GM23338 (cell line): ENCODE measurements around the gene TAF1A. TPM values are rescaled to one million over a fixed set of nuclear protein-coding genes. Genes with fewer than 3 reads are reported as not detected.

Experiments used
- ATAC-seq: fragments of 200-7000 bp; cut with Tn5 transposase; 3 replicates; pipeline ENCODE4 v1.9.1; 2020
- DNase-seq: peaks from one replicate; pipeline ENCODE4 v3.0.0-alpha.2; 2015; ENCODE audit warnings: low spot score
- H2AFZ ChIP-seq: fragments of 200-600 bp; sonication (generic); 2 replicates; pipeline ENCODE4 v1.8.0; 2016; ENCODE audit warnings: antibody characterized with exemption, mild to moderate bottlenecking, moderate library complexity
- H3F3A ChIP-seq: fragments of 200-600 bp; sonication (generic); replicated peaks from 2 replicates; pipeline ENCODE4 v1.8.0; 2017; ENCODE audit warnings: antibody characterized with exemption, mixed run types, low read depth
- H3K27ac ChIP-seq: fragments of 200-600 bp; sonication (generic); 2 replicates; pipeline ENCODE4 v1.6.1; 2016; ENCODE audit warnings: low read depth
- H3K27me3 ChIP-seq: fragments of 200-600 bp; sonication (generic); 2 replicates; pipeline ENCODE4 v1.8.0; 2016; ENCODE audit warnings: mild to moderate bottlenecking, mixed run types, moderate library complexity; ENCODE audit not compliant: insufficient read depth
- H3K36me3 ChIP-seq: fragments of 200-600 bp; sonication (generic); 2 replicates; pipeline ENCODE4 v1.8.0; 2016; ENCODE audit warnings: mild to moderate bottlenecking; ENCODE audit not compliant: insufficient read depth
- H3K4me1 ChIP-seq: fragments of 200-600 bp; sonication (generic); 2 replicates; pipeline ENCODE4 v1.8.0; 2016; ENCODE audit warnings: mild to moderate bottlenecking, moderate library complexity; ENCODE audit not compliant: insufficient read depth
- H3K4me2 ChIP-seq: fragments of 200-600 bp; sonication (generic); 2 replicates; pipeline ENCODE4 v1.7.1; 2017; ENCODE audit warnings: mixed run types
- H3K4me3 ChIP-seq: fragments of 200-600 bp; sonication (generic); 2 replicates; pipeline ENCODE4 v1.6.1; 2016; ENCODE audit warnings: mixed run types
- H3K79me2 ChIP-seq: fragments of 200-600 bp; sonication (generic); replicated peaks from 2 replicates; pipeline ENCODE4 v1.8.0; 2017; ENCODE audit warnings: mild to moderate bottlenecking; ENCODE audit not compliant: insufficient read depth
- H3K9me2 ChIP-seq: fragments of 200-600 bp; sonication (generic); 2 replicates; pipeline ENCODE4 v1.8.0; 2017; ENCODE audit not compliant: insufficient read depth
- H4K20me1 ChIP-seq: fragments of 200-600 bp; sonication (generic); replicated peaks from 2 replicates; pipeline ENCODE4 v1.8.0; 2017; ENCODE audit warnings: mild to moderate bottlenecking; ENCODE audit not compliant: insufficient read depth
- H3K27ac Mint-ChIP-seq: 2 replicates; pipeline ENCODE4 v1.8.0; 2020; ENCODE audit warnings: inconsistent platforms, mild to moderate bottlenecking, moderate library complexity, mixed read lengths
- H3K27me3 Mint-ChIP-seq: 3 replicates; pipeline ENCODE4 v1.8.0; 2022; ENCODE audit warnings: low read depth, mild to moderate bottlenecking, moderate library complexity, mixed read lengths, inconsistent platforms; ENCODE audit not compliant: insufficient read depth, poor library complexity
- H3K36me3 Mint-ChIP-seq: 3 replicates; pipeline ENCODE4 v1.8.0; 2021; ENCODE audit warnings: low read depth, mild to moderate bottlenecking, inconsistent platforms, moderate library complexity, mixed read lengths
- H3K4me1 Mint-ChIP-seq: 3 replicates; pipeline ENCODE4 v1.8.0; 2020; ENCODE audit warnings: mild to moderate bottlenecking, inconsistent platforms, mixed read lengths
- H3K4me3 Mint-ChIP-seq: 3 replicates; pipeline ENCODE4 v1.8.0; 2021; ENCODE audit warnings: moderate library complexity, mild to moderate bottlenecking, inconsistent platforms, mixed read lengths
- H3K9me3 Mint-ChIP-seq: 3 replicates; pipeline ENCODE4 v1.8.0; 2020; ENCODE audit warnings: moderate library complexity, mild to moderate bottlenecking, inconsistent platforms, mixed read lengths
- CREB1 ChIP-seq: fragments of 250-450 bp; sonication (Bioruptor Pico); IDR thresholded peaks from 2 replicates; pipeline ENCODE4 v1.5.0; 2020; ENCODE audit warnings: low read depth, mild to moderate bottlenecking, moderate library complexity
- EZH2 ChIP-seq: fragments of 200-600 bp; sonication (generic); IDR thresholded peaks from one replicate; pipeline ENCODE4 v1.8.0; 2017; ENCODE audit warnings: antibody characterized with exemption, mild to moderate bottlenecking, low read depth; ENCODE audit not compliant: unreplicated experiment
- EZH2phosphoT487 ChIP-seq: fragments of 200-600 bp; sonication (generic); IDR thresholded peaks from one replicate; pipeline ENCODE4 v1.8.1; 2018; ENCODE audit warnings: antibody characterized with exemption; ENCODE audit not compliant: unreplicated experiment
- JUNB ChIP-seq: IDR thresholded peaks from one replicate; pipeline ENCODE4 v1.6.1; 2016; ENCODE audit warnings: antibody characterized with exemption; ENCODE audit not compliant: unreplicated experiment
- NANOG ChIP-seq: IDR thresholded peaks from 2 replicates; pipeline ENCODE4 v1.6.1; 2016; ENCODE audit warnings: antibody characterized with exemption, borderline replicate concordance
- POLR2AphosphoS5 ChIP-seq: IDR thresholded peaks from 2 replicates; pipeline ENCODE4 v1.6.1; 2016; ENCODE audit warnings: antibody characterized with exemption, low read depth
- STAT1 ChIP-seq: IDR thresholded peaks from one replicate; pipeline ENCODE4 v1.6.1; 2016; ENCODE audit warnings: antibody characterized with exemption; ENCODE audit not compliant: unreplicated experiment
- ZNF114 ChIP-seq: fragments of 250-450 bp; sonication (Bioruptor Pico); IDR thresholded peaks from 2 replicates; pipeline ENCODE4 v1.5.0; 2020; ENCODE audit warnings: mild to moderate bottlenecking, moderate library complexity
- ZNF331 ChIP-seq: fragments of 250-450 bp; sonication (Bioruptor Pico); IDR thresholded peaks from 2 replicates; pipeline ENCODE4 v1.5.0; 2020; ENCODE audit warnings: low read depth, mild to moderate bottlenecking, moderate library complexity
- polyA plus RNA-seq: library from polyadenylated mRNA; unstranded; fragments of >200 nt; fragmentation: Nextera tagmentation; extraction: Ambion mirVana; gene quantifications from 2 replicates; pipeline ENCODE4 v1.2.1, GENCODE V29; 2016
- total RNA-seq: library from RNA; depleted of rRNA; stranded (reverse); fragments of >200 nt; shearing (Covaris generic); gene quantifications from 2 replicates; pipeline ENCODE4 v1.2.3, GENCODE V29; 2014
- TF ChIP-seq, protein P1 (sequence below): fragments of 250-450 bp; sonication (Bioruptor Pico); IDR thresholded peaks from 2 replicates; pipeline ENCODE4 v1.5.0; 2020; ENCODE audit warnings: mild to moderate bottlenecking, moderate library complexity
- TF ChIP-seq, protein P2 (sequence below): IDR thresholded peaks from one replicate; pipeline ENCODE4 v1.6.1; 2018; ENCODE audit warnings: antibody characterized with exemption; ENCODE audit not compliant: unreplicated experiment
- TF ChIP-seq, protein P3 (sequence below), 2 experiments: fragments of 200-600 bp in 1 of 2; sonication (generic) in 1 of 2; conservative IDR thresholded peaks; 2 replicates each; pipeline versions ENCODE4 v1.5.1 to v1.6.1; 2016 to 2017; ENCODE audit warnings: antibody characterized with exemption in 2 of 2, low read depth in 2 of 2, mild to moderate bottlenecking in 2 of 2, moderate library complexity in 1 of 2
- TF ChIP-seq, protein P4 (sequence below): IDR thresholded peaks from 2 replicates; pipeline ENCODE4 v1.6.1; 2016; ENCODE audit warnings: antibody characterized with exemption

TAF1A gene
- total and polyA plus RNA-seq, 2 experiments from 2014 or later: 5.5 to 13.3 TPM

DNA sequence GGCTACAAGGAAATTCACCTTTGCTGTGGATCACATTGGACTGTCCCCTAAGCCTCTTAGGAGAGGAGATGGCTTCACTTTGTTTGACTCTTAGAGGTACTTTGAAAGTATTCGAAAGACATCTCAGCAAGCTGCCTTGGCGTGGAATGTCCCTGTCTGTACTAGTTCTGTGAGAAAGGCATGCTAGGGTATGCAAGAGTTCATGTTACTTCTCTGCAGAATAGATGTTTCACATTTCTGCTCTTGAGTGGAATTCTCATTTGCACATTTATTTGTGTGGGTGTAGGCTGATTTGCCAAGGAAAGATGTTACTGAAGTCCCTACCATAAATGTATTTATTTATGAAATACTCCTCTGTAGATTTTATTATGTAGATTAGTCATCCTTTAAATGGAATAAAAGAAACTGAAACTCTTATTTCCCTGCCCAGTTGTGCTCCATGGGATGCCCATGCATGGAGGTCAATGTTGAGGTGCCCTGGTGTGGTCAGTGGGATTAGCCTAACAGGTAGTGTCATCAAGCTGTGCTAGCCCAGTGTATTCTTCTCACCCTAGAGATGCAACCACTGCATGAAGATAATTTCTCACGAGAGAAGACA lies 42.0 kb upstream of the TAF1A start:
- Histone ChIP-seq H3K4me3 (no peak overlapping the region), H3K27me3 (no peaks in the 10 kb centered on the region), H3F3A (no peaks in the 10 kb centered on the region), H3K79me2 (no peaks in the 10 kb centered on the region), H3K27ac (no peak overlapping the region), H2AFZ (no peak overlapping the region), H3K9me2 (no peaks in the 10 kb centered on the region), H3K36me3 (peaks cover 44% of the 10 kb centered on the region), H4K20me1 (peaks cover 12% of the 10 kb centered on the region), H3K4me2 (no peak overlapping the region), H3K4me1 (no peaks in the 10 kb centered on the region)
- H3K9me3 Mint-ChIP-seq: no peaks in the 10 kb centered on the region; the same call in 2 of the 3 replicates
- no peak for TF ChIP-seq EZH2phosphoT487
- TF ChIP-seq POLR2AphosphoS5: no peak
- no peak for TF ChIP-seq NANOG
- TF ChIP-seq, protein P1, sequence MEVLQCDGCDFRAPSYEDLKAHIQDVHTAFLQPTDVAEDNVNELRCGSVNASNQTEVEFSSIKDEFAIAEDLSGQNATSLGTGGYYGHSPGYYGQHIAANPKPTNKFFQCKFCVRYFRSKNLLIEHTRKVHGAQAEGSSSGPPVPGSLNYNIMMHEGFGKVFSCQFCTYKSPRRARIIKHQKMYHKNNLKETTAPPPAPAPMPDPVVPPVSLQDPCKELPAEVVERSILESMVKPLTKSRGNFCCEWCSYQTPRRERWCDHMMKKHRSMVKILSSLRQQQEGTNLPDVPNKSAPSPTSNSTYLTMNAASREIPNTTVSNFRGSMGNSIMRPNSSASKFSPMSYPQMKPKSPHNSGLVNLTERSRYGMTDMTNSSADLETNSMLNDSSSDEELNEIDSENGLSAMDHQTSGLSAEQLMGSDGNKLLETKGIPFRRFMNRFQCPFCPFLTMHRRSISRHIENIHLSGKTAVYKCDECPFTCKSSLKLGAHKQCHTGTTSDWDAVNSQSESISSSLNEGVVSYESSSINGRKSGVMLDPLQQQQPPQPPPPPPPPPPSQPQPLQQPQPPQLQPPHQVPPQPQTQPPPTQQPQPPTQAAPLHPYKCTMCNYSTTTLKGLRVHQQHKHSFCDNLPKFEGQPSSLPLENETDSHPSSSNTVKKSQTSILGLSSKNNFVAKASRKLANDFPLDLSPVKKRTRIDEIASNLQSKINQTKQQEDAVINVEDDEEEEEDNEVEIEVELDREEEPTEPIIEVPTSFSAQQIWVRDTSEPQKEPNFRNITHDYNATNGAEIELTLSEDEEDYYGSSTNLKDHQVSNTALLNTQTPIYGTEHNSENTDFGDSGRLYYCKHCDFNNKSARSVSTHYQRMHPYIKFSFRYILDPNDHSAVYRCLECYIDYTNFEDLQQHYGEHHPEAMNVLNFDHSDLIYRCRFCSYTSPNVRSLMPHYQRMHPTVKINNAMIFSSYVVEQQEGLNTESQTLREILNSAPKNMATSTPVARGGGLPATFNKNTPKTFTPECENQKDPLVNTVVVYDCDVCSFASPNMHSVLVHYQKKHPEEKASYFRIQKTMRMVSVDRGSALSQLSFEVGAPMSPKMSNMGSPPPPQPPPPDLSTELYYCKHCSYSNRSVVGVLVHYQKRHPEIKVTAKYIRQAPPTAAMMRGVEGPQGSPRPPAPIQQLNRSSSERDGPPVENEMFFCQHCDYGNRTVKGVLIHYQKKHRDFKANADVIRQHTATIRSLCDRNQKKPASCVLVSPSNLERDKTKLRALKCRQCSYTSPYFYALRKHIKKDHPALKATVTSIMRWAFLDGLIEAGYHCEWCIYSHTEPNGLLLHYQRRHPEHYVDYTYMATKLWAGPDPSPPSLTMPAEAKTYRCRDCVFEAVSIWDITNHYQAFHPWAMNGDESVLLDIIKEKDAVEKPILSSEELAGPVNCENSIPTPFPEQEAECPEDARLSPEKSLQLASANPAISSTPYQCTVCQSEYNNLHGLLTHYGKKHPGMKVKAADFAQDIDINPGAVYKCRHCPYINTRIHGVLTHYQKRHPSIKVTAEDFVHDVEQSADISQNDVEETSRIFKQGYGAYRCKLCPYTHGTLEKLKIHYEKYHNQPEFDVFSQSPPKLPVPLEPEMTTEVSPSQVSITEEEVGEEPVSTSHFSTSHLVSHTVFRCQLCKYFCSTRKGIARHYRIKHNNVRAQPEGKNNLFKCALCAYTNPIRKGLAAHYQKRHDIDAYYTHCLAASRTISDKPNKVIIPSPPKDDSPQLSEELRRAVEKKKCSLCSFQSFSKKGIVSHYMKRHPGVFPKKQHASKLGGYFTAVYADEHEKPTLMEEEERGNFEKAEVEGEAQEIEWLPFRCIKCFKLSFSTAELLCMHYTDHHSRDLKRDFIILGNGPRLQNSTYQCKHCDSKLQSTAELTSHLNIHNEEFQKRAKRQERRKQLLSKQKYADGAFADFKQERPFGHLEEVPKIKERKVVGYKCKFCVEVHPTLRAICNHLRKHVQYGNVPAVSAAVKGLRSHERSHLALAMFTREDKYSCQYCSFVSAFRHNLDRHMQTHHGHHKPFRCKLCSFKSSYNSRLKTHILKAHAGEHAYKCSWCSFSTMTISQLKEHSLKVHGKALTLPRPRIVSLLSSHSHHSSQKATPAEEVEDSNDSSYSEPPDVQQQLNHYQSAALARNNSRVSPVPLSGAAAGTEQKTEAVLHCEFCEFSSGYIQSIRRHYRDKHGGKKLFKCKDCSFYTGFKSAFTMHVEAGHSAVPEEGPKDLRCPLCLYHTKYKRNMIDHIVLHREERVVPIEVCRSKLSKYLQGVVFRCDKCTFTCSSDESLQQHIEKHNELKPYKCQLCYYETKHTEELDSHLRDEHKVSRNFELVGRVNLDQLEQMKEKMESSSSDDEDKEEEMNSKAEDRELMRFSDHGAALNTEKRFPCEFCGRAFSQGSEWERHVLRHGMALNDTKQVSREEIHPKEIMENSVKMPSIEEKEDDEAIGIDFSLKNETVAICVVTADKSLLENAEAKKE (CRISPR knock-in tag): no peak
- TF ChIP-seq CREB1 (CRISPR knock-in tag): no peak
- no peak for TF ChIP-seq JUNB
- TF ChIP-seq ZNF114: no peak
- TF ChIP-seq, protein P2, sequence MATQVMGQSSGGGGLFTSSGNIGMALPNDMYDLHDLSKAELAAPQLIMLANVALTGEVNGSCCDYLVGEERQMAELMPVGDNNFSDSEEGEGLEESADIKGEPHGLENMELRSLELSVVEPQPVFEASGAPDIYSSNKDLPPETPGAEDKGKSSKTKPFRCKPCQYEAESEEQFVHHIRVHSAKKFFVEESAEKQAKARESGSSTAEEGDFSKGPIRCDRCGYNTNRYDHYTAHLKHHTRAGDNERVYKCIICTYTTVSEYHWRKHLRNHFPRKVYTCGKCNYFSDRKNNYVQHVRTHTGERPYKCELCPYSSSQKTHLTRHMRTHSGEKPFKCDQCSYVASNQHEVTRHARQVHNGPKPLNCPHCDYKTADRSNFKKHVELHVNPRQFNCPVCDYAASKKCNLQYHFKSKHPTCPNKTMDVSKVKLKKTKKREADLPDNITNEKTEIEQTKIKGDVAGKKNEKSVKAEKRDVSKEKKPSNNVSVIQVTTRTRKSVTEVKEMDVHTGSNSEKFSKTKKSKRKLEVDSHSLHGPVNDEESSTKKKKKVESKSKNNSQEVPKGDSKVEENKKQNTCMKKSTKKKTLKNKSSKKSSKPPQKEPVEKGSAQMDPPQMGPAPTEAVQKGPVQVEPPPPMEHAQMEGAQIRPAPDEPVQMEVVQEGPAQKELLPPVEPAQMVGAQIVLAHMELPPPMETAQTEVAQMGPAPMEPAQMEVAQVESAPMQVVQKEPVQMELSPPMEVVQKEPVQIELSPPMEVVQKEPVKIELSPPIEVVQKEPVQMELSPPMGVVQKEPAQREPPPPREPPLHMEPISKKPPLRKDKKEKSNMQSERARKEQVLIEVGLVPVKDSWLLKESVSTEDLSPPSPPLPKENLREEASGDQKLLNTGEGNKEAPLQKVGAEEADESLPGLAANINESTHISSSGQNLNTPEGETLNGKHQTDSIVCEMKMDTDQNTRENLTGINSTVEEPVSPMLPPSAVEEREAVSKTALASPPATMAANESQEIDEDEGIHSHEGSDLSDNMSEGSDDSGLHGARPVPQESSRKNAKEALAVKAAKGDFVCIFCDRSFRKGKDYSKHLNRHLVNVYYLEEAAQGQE: no peak
- no peak for TF ChIP-seq ZNF331
- TF ChIP-seq, protein P3, sequence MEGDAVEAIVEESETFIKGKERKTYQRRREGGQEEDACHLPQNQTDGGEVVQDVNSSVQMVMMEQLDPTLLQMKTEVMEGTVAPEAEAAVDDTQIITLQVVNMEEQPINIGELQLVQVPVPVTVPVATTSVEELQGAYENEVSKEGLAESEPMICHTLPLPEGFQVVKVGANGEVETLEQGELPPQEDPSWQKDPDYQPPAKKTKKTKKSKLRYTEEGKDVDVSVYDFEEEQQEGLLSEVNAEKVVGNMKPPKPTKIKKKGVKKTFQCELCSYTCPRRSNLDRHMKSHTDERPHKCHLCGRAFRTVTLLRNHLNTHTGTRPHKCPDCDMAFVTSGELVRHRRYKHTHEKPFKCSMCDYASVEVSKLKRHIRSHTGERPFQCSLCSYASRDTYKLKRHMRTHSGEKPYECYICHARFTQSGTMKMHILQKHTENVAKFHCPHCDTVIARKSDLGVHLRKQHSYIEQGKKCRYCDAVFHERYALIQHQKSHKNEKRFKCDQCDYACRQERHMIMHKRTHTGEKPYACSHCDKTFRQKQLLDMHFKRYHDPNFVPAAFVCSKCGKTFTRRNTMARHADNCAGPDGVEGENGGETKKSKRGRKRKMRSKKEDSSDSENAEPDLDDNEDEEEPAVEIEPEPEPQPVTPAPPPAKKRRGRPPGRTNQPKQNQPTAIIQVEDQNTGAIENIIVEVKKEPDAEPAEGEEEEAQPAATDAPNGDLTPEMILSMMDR (conservative IDR thresholded peaks at IDR 0.05; ENCODE audit: low read depth in 2 of 2): no peak
- no peak for TF ChIP-seq STAT1
- TF ChIP-seq, protein P4, sequence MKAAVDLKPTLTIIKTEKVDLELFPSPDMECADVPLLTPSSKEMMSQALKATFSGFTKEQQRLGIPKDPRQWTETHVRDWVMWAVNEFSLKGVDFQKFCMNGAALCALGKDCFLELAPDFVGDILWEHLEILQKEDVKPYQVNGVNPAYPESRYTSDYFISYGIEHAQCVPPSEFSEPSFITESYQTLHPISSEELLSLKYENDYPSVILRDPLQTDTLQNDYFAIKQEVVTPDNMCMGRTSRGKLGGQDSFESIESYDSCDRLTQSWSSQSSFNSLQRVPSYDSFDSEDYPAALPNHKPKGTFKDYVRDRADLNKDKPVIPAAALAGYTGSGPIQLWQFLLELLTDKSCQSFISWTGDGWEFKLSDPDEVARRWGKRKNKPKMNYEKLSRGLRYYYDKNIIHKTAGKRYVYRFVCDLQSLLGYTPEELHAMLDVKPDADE: no peak
- TF ChIP-seq EZH2: no peak
- DNase-seq (no peak), ATAC-seq (no peak)
- no peak overlapping the region for H3K4me3 Mint-ChIP-seq
- no peak overlapping the region for H3K27ac Mint-ChIP-seq
- no peaks in the 10 kb centered on the region for H3K27me3 Mint-ChIP-seq
- peaks cover 60% of the 10 kb centered on the region for H3K36me3 Mint-ChIP-seq
- no peaks in the 10 kb centered on the region for H3K4me1 Mint-ChIP-seq
